HCT116 (cell line): ENCODE measurements around the gene TMEM214. TPM values are rescaled to one million over a fixed set of nuclear protein-coding genes. Genes with fewer than 3 reads are reported as not detected.

ENCODE experiments used
- ATAC-seq: fragments of 200-7000 bp; cut with Tn5 transposase; 2 replicates; pipeline ENCODE4 v1.9.1; 2020; ENCODE audit warnings: mild to moderate bottlenecking, moderate library complexity
- BruUV-seq: library from RNA; stranded (reverse); fragments of 400-500 nt; replicated peaks from 2 replicates; lab custom pipeline; 2021; lab: Mats Ljungman, UMichigan
- CTCF ChIA-PET: fragments of 300-600 bp; sonication (Branson Sonifier 250); formaldehyde crosslinking; loops from one replicate; lab custom pipeline; 2021; ENCODE audit warnings: antibody characterized with exemption; lab: Charles Lee
- POLR2A ChIA-PET: fragments of 300-600, 350-600 bp; sonication (Branson Sonifier 250); formaldehyde crosslinking; loops from one replicate; lab custom pipeline; 2021; ENCODE audit warnings: antibody characterized with exemption; lab: Charles Lee
- RAD21 ChIA-PET, 2 experiments: fragments of 300-600 bp; sonication (Branson Sonifier 250); formaldehyde crosslinking; loops; one replicate each; lab custom pipeline; 2023; ENCODE audit warnings: low total read pairs in 2 of 2; ENCODE audit not compliant: uncharacterized antibody in 2 of 2, unreplicated experiment in 2 of 2, low non-redundant PET in 1 of 2; lab: Charles Lee
- DNase-seq: peaks from one replicate; pipeline ENCODE4 v3.0.0-alpha.2; 2010; ENCODE audit warnings: low read depth, low spot score
- H2AFZ ChIP-seq: fragments of 200-600 bp; shearing (Covaris generic), sonication (generic); 2 replicates; pipeline ENCODE4 v1.6.1; 2017; ENCODE audit warnings: low read depth, mixed run types, mixed read lengths, antibody characterized with exemption, low read length; ENCODE audit not compliant: poor library complexity, severe bottlenecking
- H3K27ac ChIP-seq: 2 replicates; pipeline ENCODE4 v1.5.1; 2012; ENCODE audit warnings: low read depth, low read length
- H3K27me3 ChIP-seq: fragments of 200-600 bp; sonication (generic); 2 replicates; pipeline ENCODE4 v1.6.1; 2016; ENCODE audit warnings: mixed run types, low read length, mixed read lengths; ENCODE audit not compliant: insufficient read depth
- H3K36me3 ChIP-seq, 2 experiments: fragments of 200-500 bp in 1 of 2; fragments of 200-600 bp in 1 of 2; sonication (Bioruptor generic) in 1 of 2; sonication (generic) in 1 of 2; 2 replicates each; pipeline versions ENCODE4 v1.5.1 to v1.6.1; 2014 to 2016; ENCODE audit warnings: low read length in 2 of 2, inconsistent platforms in 1 of 2, mixed read lengths in 1 of 2, mixed run types in 1 of 2; ENCODE audit not compliant: insufficient read depth in 2 of 2, control insufficient read depth in 1 of 2
- H3K4me1 ChIP-seq, 2 experiments: fragments of 200-600 bp in 1 of 2; sonication (generic) in 1 of 2; 2 replicates each; pipeline versions ENCODE4 v1.5.1 to v1.6.1; 2012 to 2017; ENCODE audit warnings: low read length in 2 of 2, inconsistent platforms in 1 of 2, mild to moderate bottlenecking in 1 of 2, mixed read lengths in 1 of 2, mixed run types in 1 of 2, moderate library complexity in 1 of 2; ENCODE audit not compliant: insufficient read depth in 2 of 2, control insufficient read depth in 1 of 2
- H3K4me2 ChIP-seq: fragments of 200-600 bp; sonication (generic); 2 replicates; pipeline ENCODE4 v1.6.1; 2017; ENCODE audit warnings: mixed run types, low read length, mixed read lengths
- H3K4me3 ChIP-seq, 2 experiments: fragments of 200-600 bp in 1 of 2; sonication (generic) in 1 of 2; replicated peaks in 1 of 2; 2 replicates each; pipeline ENCODE4 v1.5.1; 2011 to 2016; ENCODE audit warnings: low read length in 2 of 2, control low read depth in 1 of 2, low read depth in 1 of 2, mild to moderate bottlenecking in 1 of 2, mixed read lengths in 1 of 2, mixed run types in 1 of 2
- H3K79me2 ChIP-seq: fragments of 200-600 bp; sonication (generic); 2 replicates; pipeline ENCODE4 v1.6.1; 2017; ENCODE audit warnings: mild to moderate bottlenecking, mixed run types, low read length, moderate library complexity, mixed read lengths; ENCODE audit not compliant: insufficient read depth
- H3K9ac ChIP-seq: fragments of 200-600 bp; sonication (generic); 2 replicates; pipeline ENCODE4 v1.6.1; 2016; ENCODE audit warnings: low read length, mixed read lengths
- H3K9me2 ChIP-seq: fragments of 200-600 bp; sonication (generic), shearing (Covaris generic); 2 replicates; pipeline ENCODE4 v1.6.1; 2017; ENCODE audit warnings: mixed run types, mild to moderate bottlenecking, moderate library complexity; ENCODE audit not compliant: insufficient read depth
- H3K9me3 ChIP-seq, 2 experiments: fragments of 200-500 bp in 1 of 2; fragments of 200-600 bp in 1 of 2; sonication (Bioruptor generic) in 1 of 2; sonication (generic) in 1 of 2; 2 replicates each; pipeline ENCODE4 v1.6.1; 2014 to 2017; ENCODE audit warnings: low read length in 2 of 2, mixed read lengths in 2 of 2, inconsistent platforms in 1 of 2, low read depth in 1 of 2, mild to moderate bottlenecking in 1 of 2, mixed run types in 1 of 2, moderate library complexity in 1 of 2; ENCODE audit not compliant: control insufficient read depth in 1 of 2, insufficient read depth in 1 of 2
- H4K20me1 ChIP-seq: fragments of 200-600 bp; sonication (generic), shearing (Covaris generic); 2 replicates; pipeline ENCODE4 v1.6.1; 2017; ENCODE audit warnings: mixed run types, mild to moderate bottlenecking, moderate library complexity; ENCODE audit not compliant: insufficient read depth
- CBX3 ChIP-seq: IDR thresholded peaks from 2 replicates; pipeline ENCODE4 v1.6.1; 2012; ENCODE audit warnings: low read depth
- CEBPB ChIP-seq: IDR thresholded peaks from 2 replicates; pipeline ENCODE4 v1.6.1; 2012; ENCODE audit warnings: low read depth
- CTCF ChIP-seq, 3 experiments: fragments of 200-600 bp in 1 of 3; sonication (generic) in 1 of 3; IDR thresholded peaks in 2 of 3; conservative IDR thresholded peaks in 1 of 3; 2 replicates each; pipeline ENCODE4 v1.5.1; 2012 to 2017; ENCODE audit warnings: low read depth in 2 of 3, low read length in 2 of 3, antibody characterized with exemption in 1 of 3, borderline replicate concordance in 1 of 3, control low read depth in 1 of 3, mild to moderate bottlenecking in 1 of 3, mixed read lengths in 1 of 3, mixed run types in 1 of 3, moderate library complexity in 1 of 3; ENCODE audit not compliant: insufficient read depth in 1 of 3
- EZH2 ChIP-seq: fragments of 200-600 bp; sonication (generic); IDR thresholded peaks from 2 replicates; pipeline ENCODE4 v1.6.1; 2017; ENCODE audit warnings: antibody characterized with exemption, mixed run types
- POLR2A ChIP-seq: IDR thresholded peaks from 2 replicates; pipeline ENCODE4 v1.7.0; 2011; ENCODE audit warnings: borderline replicate concordance; ENCODE audit not compliant: insufficient read depth, insufficient read length; ENCODE audit errors: extremely low read depth
- POLR2AphosphoS5 ChIP-seq: IDR thresholded peaks from 2 replicates; pipeline ENCODE4 v1.6.1; 2011; ENCODE audit warnings: mild to moderate bottlenecking, low read depth, low read length, moderate library complexity
- SIN3A ChIP-seq: IDR thresholded peaks from 2 replicates; pipeline ENCODE4 v1.6.1; 2012; ENCODE audit warnings: low read depth
- YY1 ChIP-seq: IDR thresholded peaks from 2 replicates; pipeline ENCODE4 v1.6.1; 2011; ENCODE audit warnings: low read length, low read depth, moderate library complexity, mild to moderate bottlenecking; ENCODE audit not compliant: insufficient replicate concordance; ENCODE audit errors: extremely low read depth
- ZBTB33 ChIP-seq: IDR thresholded peaks from 2 replicates; pipeline ENCODE4 v1.6.1; 2011; ENCODE audit warnings: mild to moderate bottlenecking, low read length, moderate library complexity; ENCODE audit not compliant: insufficient replicate concordance; ENCODE audit errors: extremely low read depth
- ZNF274 ChIP-seq: fragments of 200-500 bp; sonication (Bioruptor generic); IDR thresholded peaks from 2 replicates; pipeline ENCODE4 v1.6.1; 2014; ENCODE audit warnings: mild to moderate bottlenecking, low read depth, low read length, inconsistent platforms
- intact Hi-C: fragments of 100-400 bp; cut with micrococcal nuclease; formaldehyde crosslinking; loops from 2 replicates; pipeline ENCODE4 v1.10.0; 2022
- total RNA-seq: library from RNA; stranded (reverse); gene quantifications from one replicate; pipeline ENCODE4 v1.2.1, GENCODE V29; 2021; ENCODE audit not compliant: unreplicated experiment

The TMEM214 gene
- total RNA-seq, 1 experiment from 2014 or later, result 69.8 TPM

- Histone ChIP-seq H3K27ac (no peak overlapping the region), H4K20me1 (peaks cover 5% of the 10 kb centered on the region; the same call in 1 of the 2 replicates), H3K9me2 (no peaks in the 10 kb centered on the region), H3K4me3 (no peak overlapping the region), H3K4me1 (peaks cover 5% of the 10 kb centered on the region in 2 experiments; a peak in 3 of 4 replicates), H3K27me3 (no peaks in the 10 kb centered on the region), H3K9ac (no peak overlapping the region), H3K79me2 (peaks cover 19% of the 10 kb centered on the region), H2AFZ (no peak overlapping the region), H3K36me3 (peaks cover 39 to 53% of the 10 kb centered on the region in 2 experiments; a peak in 3 of 4 replicates), H3K4me2 (no peak overlapping the region), H3K9me3 (no peaks in the 10 kb centered on the region)
- RAD21 ChIA-PET, result no interaction called here
- no peak for ATAC-seq
- intact Hi-C loops, result no loop called here
- POLR2A ChIA-PET, result interaction anchor here (0.7 kb wide), 1 partner anchor 12 kb away, joined by 3 read pairs; no protein-coding TSS in a partner anchor
- TF ChIP-seq ZBTB33, result no peak
- TF ChIP-seq YY1, result no peak
- no peak for TF ChIP-seq ZNF274
- no peak for TF ChIP-seq CBX3
- TF ChIP-seq POLR2A, result no peak
- no peak for TF ChIP-seq POLR2AphosphoS5
- no peak for TF ChIP-seq CEBPB
- no peak for TF ChIP-seq CTCF (IDR thresholded peaks at IDR 0.05 in 2 of 3, conservative IDR thresholded peaks at IDR 0.05 in 1 of 3; ENCODE audit: borderline replicate concordance in 1 of 3, insufficient read depth in 1 of 3, low read depth in 2 of 3, low read length in 2 of 3)
- no peak for TF ChIP-seq SIN3A
- TF ChIP-seq EZH2, result no peak
- CTCF ChIA-PET, result interaction anchor here (1.2 kb wide), 1 partner anchor 77 kb away, joined by 3 read pairs; no protein-coding TSS in a partner anchor
- BruUV-seq, result no TSS peak
- DNase-seq, result no peak
Observed at GRCh38 chr2:27038631-27039339, 6.0 kb downstream of the TMEM214 start.
